ENCODE data around the gene AXIN1.
"Not testable (repeated sequence)": the region's sequence is repeated elsewhere in the genome, so short reads cannot be mapped to it uniquely, and the experiment has no call there.

Gene AXIN1

DNA sequence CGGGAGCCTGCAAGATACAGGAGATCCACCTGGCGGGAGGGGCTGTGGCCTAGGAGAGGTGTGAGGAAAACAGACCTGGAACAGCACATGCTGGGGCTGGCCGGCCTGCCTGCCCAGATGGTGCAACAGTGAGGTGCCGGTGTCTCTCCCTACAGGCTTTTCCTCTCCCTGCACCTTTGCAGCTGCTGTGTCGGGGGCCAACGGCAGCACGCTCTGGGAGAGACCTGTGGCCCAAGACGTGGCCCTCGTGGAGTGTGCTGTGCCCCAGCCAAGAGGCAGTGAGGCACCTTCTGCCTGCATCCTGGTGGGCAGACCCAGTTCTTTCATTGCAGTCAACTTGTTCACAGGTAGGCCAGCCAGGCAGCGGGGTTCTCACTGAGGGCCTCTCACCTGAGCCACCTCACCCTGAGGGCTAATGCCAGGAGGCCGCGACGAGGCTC lies 92.7 kb downstream of the AXIN1 start:
- no peak overlapping the region for H3K4me3 ChIP-seq (ENCODE audit: low read length)
- DNase-seq (ENCODE audit: low read depth), result no peak
- TF ChIP-seq, protein P1, sequence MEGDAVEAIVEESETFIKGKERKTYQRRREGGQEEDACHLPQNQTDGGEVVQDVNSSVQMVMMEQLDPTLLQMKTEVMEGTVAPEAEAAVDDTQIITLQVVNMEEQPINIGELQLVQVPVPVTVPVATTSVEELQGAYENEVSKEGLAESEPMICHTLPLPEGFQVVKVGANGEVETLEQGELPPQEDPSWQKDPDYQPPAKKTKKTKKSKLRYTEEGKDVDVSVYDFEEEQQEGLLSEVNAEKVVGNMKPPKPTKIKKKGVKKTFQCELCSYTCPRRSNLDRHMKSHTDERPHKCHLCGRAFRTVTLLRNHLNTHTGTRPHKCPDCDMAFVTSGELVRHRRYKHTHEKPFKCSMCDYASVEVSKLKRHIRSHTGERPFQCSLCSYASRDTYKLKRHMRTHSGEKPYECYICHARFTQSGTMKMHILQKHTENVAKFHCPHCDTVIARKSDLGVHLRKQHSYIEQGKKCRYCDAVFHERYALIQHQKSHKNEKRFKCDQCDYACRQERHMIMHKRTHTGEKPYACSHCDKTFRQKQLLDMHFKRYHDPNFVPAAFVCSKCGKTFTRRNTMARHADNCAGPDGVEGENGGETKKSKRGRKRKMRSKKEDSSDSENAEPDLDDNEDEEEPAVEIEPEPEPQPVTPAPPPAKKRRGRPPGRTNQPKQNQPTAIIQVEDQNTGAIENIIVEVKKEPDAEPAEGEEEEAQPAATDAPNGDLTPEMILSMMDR (IDR thresholded peaks at IDR 0.05; ENCODE audit: insufficient read depth, low read depth, low read length, missing control alignments), result no peak

DNA sequence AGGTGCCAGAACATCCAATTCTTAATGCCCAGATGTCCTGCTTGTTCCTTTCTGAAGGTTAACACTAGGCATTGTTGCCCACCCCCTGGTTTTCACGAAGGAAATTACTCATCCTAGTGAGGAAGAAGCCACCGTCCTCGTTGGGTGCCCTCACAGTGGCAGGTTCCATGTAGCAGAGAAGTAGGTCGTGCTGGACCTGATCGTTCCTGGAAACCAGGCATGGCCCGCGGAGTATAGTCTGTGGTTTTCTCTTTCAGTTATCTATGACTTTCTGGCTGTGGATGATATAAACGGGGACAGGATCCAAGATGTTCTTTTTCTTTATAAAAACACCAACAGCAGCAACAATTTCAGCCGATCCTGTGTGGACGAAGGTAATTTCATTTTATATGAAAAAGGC lies 93.3 kb downstream of the AXIN1 start:
- TF ChIP-seq, protein P1 (IDR thresholded peaks at IDR 0.05; ENCODE audit: insufficient read depth, low read depth, low read length, missing control alignments), result no peak
- DNase-seq (ENCODE audit: low read depth), result no peak
- H3K4me3 ChIP-seq (ENCODE audit: low read length), result no peak overlapping the region

DNA sequence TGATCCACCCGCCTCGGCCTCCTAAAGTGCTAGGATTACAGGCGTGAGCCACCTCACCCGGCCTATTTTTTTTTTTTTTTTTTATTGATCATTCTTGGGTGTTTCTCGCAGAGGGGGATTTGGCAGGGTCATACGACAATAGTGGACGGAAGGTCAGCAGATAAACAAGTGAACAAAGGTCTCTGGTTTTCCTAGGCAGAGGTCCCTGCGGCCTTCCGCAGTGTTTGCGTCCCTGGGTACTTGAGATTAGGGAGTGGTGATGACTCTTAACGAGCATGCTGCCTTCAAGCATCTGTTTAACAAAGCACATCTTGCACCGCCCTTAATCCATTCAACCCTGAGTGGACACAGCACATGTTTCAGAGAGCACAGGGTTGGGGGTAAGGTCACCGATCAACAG lies 94.4 kb downstream of the AXIN1 start:
- DNase-seq (ENCODE audit: low read depth); H3K4me3 ChIP-seq (ENCODE audit: low read length): not testable (repeated sequence)

DNA sequence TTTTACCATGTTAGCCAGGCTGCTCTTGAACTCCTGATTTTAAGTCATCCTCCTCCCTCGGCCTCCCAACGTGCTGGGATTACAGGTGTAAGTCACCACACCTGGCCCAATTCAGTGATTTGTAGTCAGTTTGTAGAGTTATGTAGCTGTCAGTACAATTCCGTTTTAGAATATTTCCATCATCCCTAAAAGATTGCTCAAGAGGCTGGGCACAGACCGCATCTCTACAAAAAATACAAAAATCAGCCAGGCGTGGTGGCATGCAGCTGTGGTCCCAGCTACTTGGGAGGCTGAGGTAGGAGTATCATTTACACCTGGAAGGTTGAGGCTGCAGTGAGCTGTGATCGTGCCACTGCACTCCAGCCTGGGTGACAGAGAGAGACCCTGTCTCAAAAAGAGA lies 97.3 kb downstream of the AXIN1 start:
- DNase-seq (ENCODE audit: low read depth), result no peak
- H3K4me3 ChIP-seq (ENCODE audit: low read length), result no peak overlapping the region
- TF ChIP-seq, protein P1 (IDR thresholded peaks at IDR 0.05; ENCODE audit: insufficient read depth, low read depth, low read length, missing control alignments), result no peak

DNA sequence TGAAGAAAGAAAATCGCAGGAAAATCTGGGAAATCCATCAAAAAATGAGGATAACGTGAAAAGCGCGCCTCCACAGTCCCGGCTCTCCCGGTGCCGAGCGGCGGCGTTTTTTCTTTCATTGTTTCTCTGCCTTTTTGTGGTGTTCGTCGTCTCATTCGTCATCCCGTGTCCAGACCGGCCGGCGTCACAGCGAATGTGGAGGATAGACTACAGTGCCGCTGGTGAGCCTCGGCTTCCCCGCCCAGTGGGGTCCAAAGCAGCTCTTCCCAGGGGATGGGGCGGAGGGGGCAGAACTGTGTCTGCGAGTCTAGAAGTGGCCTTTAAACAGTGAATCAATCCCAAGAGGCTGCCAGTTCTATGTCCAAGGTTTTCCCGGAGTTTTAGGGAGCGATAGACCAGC lies 98.1 kb downstream of the AXIN1 start:
- H3K4me3 ChIP-seq (ENCODE audit: low read length), result no peak overlapping the region
- DNase-seq (ENCODE audit: low read depth), result no peak
- TF ChIP-seq, protein P1 (IDR thresholded peaks at IDR 0.05; ENCODE audit: insufficient read depth, low read depth, low read length, missing control alignments), result no peak

DNA sequence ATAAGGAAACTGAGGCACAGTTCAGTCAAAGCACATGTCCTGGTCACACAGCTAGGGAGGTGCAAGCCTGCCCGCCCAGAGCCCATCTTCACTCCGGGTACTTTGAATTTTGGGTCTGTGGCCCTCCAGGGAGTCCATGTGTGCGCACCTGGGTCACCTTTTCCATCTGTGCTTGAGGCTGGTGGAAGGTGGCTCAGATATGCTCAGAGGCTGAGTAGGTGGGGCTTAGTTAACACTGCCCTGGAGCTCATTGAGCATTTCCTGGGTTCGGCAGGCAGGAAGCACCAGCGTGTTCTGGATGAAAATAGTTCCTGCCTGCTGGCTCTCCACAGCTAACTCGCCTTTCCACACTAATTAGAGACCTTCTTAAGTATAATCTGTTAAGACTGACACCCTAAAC lies 98.7 kb downstream of the AXIN1 start:
- H3K4me3 ChIP-seq (ENCODE audit: low read length), result no peak overlapping the region
- TF ChIP-seq, protein P1 (IDR thresholded peaks at IDR 0.05; ENCODE audit: insufficient read depth, low read depth, low read length, missing control alignments), result no peak
- no peak for DNase-seq (ENCODE audit: low read depth)

DNA sequence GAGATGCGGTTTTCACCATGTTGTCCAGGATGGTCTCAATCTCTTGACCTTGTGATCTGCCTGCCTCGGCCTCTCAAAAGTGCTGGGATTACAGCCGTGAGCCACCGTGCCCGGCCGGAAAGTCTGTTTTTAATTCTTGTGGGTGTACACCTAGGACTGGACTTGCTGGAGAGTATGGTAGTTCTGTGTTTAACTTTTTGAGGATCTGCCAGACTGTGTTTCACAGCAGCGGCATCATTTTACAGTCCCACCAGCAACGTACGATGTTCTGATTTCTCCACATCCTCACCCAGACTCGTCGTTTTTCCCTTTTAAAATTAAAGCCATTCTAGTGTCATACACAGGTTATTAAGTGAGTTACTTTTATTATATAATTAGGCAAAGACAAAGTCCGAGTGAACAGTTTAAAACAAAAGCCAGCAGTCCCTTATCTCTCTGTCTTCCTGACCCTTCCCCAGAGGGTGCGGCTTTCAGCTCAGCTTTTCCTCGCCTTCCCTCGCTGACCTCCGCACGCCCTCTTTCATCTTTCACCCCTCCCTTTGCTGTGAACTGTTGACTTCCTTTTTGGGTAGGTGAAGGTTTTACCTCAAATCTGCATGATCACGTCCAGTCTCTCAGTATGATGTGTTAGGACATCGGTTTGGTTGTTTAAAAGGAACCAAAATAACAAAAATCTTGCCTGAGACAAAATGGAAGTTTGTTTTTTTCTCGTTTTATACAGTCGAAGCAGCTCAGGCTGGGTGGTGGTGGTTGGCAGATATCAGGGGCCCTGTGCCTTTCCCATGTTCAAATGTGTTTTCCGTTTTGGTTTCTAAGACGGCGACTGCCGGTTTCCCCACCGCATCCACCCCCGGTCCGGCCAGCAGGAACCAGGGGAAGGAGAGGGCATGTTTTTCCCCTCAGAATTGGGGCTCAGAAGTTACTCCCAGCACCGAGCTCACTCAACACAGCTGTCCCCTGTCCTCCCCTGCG lies 99.9 kb downstream of the AXIN1 start:
- TF ChIP-seq, protein P1 (IDR thresholded peaks at IDR 0.05; ENCODE audit: insufficient read depth, low read depth, low read length, missing control alignments), result no peak
- no peak overlapping the region for H3K4me3 ChIP-seq (ENCODE audit: low read length)
- DNase-seq (ENCODE audit: low read depth), result no peak

Measured in epithelial cell of esophagus (primary cell).